H1 (cell line): ENCODE measurements around the gene NDUFB4.

Source experiments
- CBX8 ChIP-seq: fragments of 300-800, 300-1000 bp; sonication (generic); IDR thresholded peaks from 2 replicates; pipeline ENCODE4 v1.7.1; 2016; ENCODE audit warnings: low read depth, low read length, borderline replicate concordance
- EGR1 ChIP-seq: IDR thresholded peaks from 2 replicates; pipeline ENCODE4 v1.6.1; 2011; ENCODE audit warnings: low read depth, low read length, borderline replicate concordance
- JUN ChIP-seq: IDR thresholded peaks from 2 replicates; pipeline ENCODE4 v1.6.1; 2011; ENCODE audit warnings: low read depth, mild to moderate bottlenecking, improper control_type of control experiment, low read length
- JUND ChIP-seq: IDR thresholded peaks from 2 replicates; pipeline ENCODE4 v1.6.1; 2011; ENCODE audit warnings: mild to moderate bottlenecking, improper control_type of control experiment, low read length
- POLR2A ChIP-seq, 2 experiments: IDR thresholded peaks; 1 replicate in 1 of 2; 2 replicates in 1 of 2; pipeline ENCODE4 v1.6.1; 2011; ENCODE audit warnings: low read depth in 2 of 2, low read length in 2 of 2, mild to moderate bottlenecking in 2 of 2; ENCODE audit errors: control extremely low read depth in 1 of 2
- RNF2 ChIP-seq: fragments of 200-900, 300-1000 bp; sonication (generic); IDR thresholded peaks from 2 replicates; pipeline ENCODE4 v1.7.1; 2016; ENCODE audit warnings: borderline replicate concordance, low read depth, mild to moderate bottlenecking, antibody characterized with exemption, low read length; ENCODE audit not compliant: poor library complexity, severe bottlenecking; ENCODE audit errors: missing control alignments
- SP2 ChIP-seq: IDR thresholded peaks from 2 replicates; pipeline ENCODE4 v1.6.1; 2012; ENCODE audit warnings: mild to moderate bottlenecking, low read length, inconsistent platforms
- SRF ChIP-seq: IDR thresholded peaks from 2 replicates; pipeline ENCODE4 v1.6.1; 2011; ENCODE audit warnings: mild to moderate bottlenecking, low read depth, low read length, moderate library complexity
- TF ChIP-seq, protein P1 (sequence below), 3 experiments: IDR thresholded peaks; 1 replicate in 2 of 3; 2 replicates in 1 of 3; pipeline versions ENCODE4 v1.5.1 to v1.6.1; 2011; ENCODE audit warnings: low read length in 3 of 3, mild to moderate bottlenecking in 3 of 3, inconsistent platforms in 2 of 3, low read depth in 1 of 3, moderate library complexity in 1 of 3; ENCODE audit not compliant: insufficient read depth in 1 of 3; ENCODE audit errors: control extremely low read depth in 1 of 3
- TF ChIP-seq, protein P2 (sequence below): IDR thresholded peaks from 2 replicates; pipeline ENCODE4 v1.6.1; 2012; ENCODE audit warnings: inconsistent platforms

DNA sequence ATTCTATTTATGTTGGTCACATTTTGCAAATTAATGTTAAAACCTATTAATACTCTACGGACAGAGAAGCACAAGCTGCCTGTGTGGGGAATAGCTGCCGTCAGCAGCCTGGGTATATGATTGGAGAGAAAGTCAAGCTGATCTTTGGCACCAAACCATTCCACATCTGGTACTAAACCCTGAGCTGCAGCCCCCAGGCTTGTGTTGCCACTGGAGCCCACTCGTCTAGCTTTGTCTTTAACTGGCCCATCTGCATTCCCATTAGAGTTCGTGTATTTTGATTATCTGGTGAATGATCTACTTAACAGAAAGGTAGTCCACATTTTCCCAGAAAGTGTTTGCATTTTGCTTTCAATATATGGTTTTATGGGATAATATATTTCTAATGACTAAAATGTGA lies 5.4 kb downstream of the NDUFB4 start:
- no peak for TF ChIP-seq POLR2A (IDR thresholded peaks at IDR 0.05; ENCODE audit: control extremely low read depth in 1 of 2, low read depth in 2 of 2, low read length in 2 of 2)
- TF ChIP-seq, protein P1, sequence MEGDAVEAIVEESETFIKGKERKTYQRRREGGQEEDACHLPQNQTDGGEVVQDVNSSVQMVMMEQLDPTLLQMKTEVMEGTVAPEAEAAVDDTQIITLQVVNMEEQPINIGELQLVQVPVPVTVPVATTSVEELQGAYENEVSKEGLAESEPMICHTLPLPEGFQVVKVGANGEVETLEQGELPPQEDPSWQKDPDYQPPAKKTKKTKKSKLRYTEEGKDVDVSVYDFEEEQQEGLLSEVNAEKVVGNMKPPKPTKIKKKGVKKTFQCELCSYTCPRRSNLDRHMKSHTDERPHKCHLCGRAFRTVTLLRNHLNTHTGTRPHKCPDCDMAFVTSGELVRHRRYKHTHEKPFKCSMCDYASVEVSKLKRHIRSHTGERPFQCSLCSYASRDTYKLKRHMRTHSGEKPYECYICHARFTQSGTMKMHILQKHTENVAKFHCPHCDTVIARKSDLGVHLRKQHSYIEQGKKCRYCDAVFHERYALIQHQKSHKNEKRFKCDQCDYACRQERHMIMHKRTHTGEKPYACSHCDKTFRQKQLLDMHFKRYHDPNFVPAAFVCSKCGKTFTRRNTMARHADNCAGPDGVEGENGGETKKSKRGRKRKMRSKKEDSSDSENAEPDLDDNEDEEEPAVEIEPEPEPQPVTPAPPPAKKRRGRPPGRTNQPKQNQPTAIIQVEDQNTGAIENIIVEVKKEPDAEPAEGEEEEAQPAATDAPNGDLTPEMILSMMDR (IDR thresholded peaks at IDR 0.05; ENCODE audit: control extremely low read depth in 1 of 3, insufficient read depth in 1 of 3, low read depth in 1 of 3, low read length in 3 of 3), result no peak
- no peak for TF ChIP-seq JUND
- TF ChIP-seq CBX8, result no peak
- no peak for TF ChIP-seq RNF2
- TF ChIP-seq EGR1, result no peak
- TF ChIP-seq SRF, result no peak
- TF ChIP-seq, protein P2, sequence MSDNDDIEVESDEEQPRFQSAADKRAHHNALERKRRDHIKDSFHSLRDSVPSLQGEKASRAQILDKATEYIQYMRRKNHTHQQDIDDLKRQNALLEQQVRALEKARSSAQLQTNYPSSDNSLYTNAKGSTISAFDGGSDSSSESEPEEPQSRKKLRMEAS, result no peak
- TF ChIP-seq SP2, result no peak
- no peak for TF ChIP-seq JUN
